NCI-H187 (cell line): ENCODE results near the gene OPN5.

Source experiments
- DNase-seq, 2 experiments: peaks; one replicate each; lab custom pipeline; 2025; lab: John Stamatoyannopoulos, UW

OPN5 gene

DNA sequence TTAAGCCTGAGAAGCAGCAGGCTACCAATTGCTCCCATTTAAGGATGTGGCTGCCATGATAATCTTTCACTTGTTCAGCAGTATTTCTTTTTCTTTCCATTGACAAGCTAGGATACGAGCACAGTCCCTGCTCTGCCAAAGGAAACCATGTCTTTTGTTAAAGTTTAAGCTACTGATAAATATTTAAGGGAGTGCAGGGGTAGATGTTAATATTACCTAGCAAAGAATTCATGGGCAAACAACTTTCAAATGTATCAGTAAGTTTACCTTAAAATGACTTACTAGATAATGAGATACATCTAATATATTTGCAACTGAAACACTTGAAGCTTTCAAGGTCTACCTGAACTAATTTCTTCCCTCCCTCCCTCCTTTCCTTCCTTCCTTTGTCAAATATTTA, 77.3 kb downstream of the OPN5 start:
- DNase-seq: no peak

GRCh38 chr6:47862731-47863130, 80.9 kb downstream of the OPN5 start:
- no peak for DNase-seq

- no peak for DNase-seq
Measured at GRCh38 chr6:47865206-47865605, 83.4 kb downstream of the OPN5 start.

DNA sequence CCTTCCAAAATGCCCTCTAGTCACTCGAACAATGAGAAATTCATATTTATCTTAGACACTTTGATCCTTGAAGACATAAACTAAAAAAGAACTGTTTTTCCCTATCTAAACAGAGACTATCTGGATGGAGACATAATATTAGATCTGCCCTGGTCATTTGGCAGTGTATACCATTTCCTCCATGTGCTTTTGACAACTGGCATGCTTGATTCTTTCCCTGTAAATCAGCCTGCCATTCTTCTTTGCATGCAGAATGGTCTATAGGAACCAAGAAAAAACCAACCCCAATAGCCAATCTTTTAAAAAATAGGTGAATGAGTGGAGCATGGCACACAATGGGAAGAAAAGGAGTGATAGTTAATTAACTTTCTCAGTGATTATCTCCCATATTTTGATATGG, 93.8 kb downstream of the OPN5 start:
- DNase-seq: no peak
